Embryonic facial prominence (tissue), 1 donor: ENCODE data around the gene RIOK2.
"Not testable (repeated sequence)": the region's sequence is repeated elsewhere in the genome, so short reads cannot be mapped to it uniquely, and the experiment has no call there.

ENCODE experiments used
- DNase-seq: peaks from one replicate; pipeline ENCODE4 v3.0.0-alpha.2; 2016; ENCODE audit errors: extremely low spot score

The RIOK2 gene

DNA sequence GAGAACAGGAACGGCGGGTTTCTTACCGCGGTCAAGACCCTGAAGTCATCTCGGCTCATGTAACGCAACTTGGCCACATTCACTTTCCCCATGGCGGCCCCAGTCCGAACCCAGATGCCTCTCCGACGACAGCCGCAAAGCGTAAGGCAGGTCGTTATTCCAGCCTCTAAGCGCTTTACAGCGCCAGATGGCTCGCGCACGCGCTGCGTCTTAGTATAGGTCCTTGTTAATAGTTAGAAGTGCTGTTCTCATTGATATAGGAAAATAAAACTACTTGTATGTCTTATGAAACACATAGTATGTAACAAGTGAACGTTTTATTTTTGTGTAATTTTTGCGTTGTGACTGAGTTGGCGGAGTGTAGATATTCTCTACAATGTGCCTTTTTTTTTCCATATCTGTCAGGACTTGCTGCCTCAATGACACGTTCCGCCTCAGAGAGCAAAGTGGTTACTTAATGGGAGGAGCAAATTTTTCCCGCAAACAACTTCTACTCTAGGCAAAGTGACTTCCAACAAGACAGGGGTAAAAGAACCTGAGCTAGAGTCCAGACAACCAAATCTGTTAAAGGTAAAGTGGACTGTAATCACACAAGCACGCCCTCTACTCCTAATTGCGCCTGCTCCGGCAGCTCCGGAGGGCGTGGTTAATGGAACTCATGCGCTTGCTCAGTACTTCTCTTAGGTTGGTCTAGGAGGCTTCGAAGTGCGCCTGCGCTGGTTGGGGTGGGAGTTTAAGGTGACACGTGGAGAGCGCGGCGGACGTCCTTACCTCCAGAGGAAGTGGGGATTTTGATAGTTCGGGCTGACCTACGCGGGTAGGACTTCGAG lies at the start of gene RIOK2:
Gene RIOK2, minus strand, starts transcription at position 148 of the 830 bp plus-strand sequence. Its CDS starts 56 bp downstream, at position 92.
- peak; percentile 90 for DNase-seq

DNA sequence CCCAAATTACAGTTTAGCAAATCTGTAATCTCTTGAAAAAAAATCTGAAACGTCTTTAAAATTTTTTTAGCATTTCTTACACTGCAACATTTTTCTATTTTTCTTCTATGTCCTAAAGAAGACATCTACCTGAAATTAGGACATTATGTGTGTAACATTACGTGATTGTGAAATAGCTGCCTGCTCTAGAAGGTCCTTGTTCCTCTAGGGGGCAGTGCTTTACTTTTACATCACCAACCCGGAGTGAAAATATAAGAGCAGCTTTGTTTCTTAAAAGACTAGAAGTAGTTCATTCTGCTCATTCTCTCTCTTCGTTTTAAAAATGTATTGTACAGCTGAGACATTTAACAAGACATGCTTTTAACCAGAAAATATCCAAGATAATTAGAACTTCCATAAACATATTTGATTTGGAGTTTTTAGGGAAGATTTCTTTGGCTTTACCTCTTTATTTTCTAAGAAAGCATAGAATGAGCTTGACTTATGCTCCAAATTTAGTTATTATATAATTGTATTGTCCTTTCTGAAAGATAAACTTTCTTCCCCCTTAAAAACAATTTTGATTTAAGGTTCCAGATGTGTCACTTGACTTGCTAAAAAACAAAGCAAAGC lies 48.1 kb upstream of the RIOK2 start:
- peak; percentile 78 for DNase-seq

DNA sequence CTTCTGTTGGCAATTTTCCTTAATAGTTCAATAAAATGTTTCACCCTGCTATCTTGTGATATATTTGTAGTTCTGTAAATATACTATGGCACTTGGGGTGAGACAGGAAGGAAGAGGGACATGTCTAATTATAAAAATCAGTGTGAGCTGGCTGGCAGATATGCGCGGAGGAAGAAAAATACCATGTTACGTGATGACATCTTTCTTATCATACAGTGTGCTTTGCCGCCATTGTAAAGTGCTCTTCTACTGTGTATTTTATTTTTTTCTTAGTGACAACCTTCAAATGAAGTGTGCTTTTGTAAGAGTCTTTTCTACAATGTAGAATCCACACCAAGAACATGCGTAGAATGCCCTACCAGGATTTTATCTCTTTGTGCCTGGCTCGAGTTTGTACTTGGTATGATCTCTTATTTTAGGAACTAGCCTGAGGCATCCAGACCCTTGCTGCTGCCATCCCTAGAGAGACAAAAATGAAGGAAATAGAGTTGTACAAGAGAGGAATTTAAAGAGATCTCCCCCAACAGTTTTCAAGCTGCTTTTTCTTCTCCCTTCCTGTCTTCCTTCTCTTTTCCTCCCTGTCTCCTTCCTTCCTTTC lies 46.7 kb upstream of the RIOK2 start:
- DNase-seq, result no peak

DNA sequence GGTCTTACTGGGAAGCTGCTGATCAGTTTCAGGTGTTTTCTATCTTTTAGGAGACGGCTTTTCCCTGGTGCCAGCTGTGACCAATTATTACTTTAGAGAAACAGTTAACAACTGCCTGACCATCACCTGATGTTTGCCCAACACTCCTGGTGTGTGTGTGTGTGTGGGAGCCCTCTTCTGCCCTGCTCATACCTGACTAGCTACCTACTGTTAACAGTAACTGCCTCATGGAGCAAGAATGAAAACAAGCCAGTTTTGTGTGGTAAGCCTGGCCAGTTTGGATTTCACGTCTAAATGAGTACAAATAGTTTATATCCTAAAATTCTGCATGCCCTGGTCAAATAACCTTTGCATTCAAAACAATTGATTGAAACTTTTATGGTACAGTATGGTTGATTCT lies 46.1 kb upstream of the RIOK2 start:
- DNase-seq, result no peak

DNA sequence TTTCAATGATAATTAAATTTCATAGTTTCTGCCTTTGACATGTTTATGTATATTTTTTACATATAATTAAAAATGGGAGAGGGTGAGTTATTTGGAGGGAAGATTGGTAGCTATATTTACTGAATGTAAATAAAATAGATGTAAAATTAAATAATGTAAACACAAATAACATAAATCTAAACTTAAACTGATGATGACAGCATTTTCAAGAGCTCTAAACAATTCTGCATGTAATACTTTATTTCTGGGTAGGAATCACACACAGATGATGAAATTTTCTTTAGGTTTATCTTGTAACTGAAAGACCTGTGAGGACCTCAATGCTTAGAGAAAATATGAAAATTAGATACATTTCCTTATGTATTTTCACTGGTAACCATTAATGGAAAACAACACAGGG lies 42.2 kb upstream of the RIOK2 start:
- no peak for DNase-seq

DNA sequence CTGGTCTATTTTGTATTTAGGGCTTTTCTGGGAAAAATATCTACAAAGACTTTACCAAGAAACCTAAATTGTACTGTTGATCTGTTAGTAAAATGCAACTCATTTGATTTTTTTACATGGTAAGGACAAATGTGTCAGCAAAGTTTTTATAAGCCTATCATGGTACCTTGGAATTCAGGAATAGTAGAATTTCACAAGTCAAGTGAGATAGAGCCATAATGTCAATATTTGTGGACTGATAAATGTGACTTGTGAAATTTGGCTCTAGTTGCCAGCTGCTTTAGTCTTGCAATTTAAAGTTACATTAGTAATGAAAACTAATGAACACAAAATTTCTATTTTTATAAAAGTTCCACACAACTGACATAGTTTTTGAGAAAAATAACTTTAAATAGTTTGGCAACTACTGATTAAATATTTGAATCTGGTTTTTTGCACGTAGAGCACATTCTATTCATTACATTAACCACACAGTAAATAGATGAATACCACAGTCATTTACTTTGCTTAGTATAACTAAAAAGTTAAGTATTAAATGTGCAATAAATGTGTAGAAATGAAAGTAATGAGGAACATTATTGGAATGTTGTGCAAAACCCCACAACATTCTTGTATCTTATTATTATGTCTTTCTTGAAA lies 41.2 kb upstream of the RIOK2 start:
- DNase-seq, result no peak

DNA sequence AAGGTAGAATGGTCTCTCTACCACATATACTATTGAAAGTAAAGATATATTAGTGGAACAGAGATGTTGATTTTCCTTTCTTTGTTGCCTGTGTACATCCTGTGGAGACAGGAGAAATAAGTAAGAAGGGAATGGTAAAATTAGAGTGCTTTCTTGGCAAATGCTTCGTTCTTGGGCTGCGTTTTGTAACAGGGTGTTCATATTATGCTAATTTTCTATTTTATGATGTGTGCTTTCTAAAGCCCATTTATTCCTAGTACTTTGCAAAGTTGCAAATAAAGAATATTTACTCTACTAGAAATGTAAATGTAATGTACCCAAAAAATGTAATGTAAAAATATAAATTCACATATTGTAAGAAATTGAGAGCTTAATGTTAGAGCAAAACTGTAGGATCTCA lies 40.5 kb upstream of the RIOK2 start:
- DNase-seq, result no peak

DNA sequence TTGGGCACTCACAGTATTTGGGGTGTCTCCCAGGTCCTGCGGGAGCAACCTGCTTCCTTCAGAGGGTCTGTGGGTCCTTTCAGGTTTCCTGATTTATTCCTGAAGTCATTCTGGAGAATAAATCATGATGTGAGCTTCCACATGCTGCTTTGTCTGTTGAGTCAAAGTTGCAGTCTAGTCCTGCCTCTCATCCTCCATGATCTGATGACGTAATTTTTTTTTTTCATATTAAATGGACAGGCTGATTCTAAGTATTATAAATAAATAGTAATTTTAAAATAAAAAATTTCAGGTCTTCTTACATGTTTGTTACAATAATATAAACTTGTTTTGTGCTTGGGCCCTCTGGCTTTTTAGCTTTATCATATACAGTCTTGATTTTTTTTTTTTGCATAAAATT lies 26.3 kb upstream of the RIOK2 start:
- no peak for DNase-seq

DNA sequence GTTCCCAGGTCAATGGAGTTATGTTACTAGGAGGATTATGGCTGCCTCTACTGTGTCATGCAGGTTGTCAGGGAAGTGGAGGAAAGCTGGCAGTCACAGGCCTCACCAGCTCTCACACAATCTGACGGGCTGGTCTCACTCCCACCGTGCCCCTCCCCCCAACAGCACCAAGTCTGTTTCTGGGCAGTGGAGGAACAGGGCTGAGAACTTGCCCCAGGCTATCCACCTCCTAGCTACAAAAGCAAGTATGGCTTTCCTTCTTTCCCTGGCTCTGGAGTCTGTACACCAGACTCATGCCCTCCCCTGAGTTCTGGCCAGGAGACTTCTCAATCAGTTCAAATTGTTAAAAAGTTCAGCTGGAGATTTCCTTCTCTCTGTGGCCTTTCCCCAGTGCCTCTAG lies 25.7 kb upstream of the RIOK2 start:
- no peak for DNase-seq

DNA sequence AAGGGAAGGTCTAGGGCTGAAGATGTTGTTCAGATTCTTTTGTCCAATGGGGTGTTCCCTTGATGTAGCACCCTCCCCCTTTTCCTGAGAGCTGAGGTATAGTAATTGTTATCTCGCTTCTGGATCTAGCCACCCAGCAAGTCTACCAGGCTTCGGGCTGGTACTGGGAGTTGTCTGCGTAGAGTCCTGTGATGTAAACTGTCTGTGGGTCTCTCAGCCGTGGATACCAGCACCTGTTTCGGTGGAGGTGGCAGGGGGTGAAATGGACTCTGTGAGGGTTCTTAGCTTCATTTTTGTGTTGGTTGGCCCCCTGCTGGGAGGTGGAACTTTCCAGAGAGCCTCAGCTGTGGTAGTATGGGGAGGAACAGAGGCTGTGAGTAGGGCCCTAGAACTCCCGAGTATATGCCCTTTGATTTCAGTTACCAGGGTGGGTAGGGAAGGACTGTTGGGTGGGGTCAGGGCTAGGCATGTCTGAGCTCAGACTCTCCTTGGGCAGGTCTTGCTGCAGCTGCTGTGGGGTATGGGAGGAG lies 25.2 kb upstream of the RIOK2 start:
- no peak for DNase-seq

DNA sequence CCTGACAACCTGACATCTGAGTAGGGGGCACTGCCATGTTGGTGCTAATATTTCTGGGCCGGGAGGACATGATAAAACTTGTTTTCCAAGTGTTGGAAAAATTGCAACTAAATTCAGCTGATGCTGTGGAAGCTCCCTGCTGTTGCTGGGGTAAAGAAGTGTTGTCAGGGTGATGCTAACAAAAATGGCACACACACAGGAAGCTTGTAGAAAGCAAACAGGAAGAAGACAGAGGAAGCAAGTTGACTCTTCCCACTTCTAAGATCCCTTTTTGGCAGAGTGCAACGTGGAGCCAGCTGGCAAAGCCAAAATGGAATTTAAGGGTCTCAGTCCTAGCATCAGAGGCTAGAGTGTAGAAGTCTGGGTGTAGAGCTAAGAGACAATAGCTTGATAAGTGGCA lies 11.3 kb upstream of the RIOK2 start:
- no peak for DNase-seq

DNA sequence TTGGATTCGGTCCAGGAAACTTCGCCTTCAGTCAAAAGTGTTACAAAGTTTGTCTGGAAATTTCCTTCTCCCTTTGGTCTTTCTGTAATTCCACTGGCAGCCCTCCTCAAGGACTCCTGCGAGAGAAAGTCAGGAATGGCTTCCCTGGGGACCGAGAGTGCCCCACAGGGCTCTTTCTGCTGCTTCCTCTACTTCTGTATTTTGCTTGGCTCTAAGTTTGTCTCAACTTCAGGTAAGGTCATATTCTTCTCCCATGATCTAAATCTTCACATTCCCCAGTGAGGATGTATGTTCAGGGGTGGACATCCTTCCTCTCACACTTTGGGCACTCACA lies 10.3 kb upstream of the RIOK2 start:
- no peak for DNase-seq

DNA sequence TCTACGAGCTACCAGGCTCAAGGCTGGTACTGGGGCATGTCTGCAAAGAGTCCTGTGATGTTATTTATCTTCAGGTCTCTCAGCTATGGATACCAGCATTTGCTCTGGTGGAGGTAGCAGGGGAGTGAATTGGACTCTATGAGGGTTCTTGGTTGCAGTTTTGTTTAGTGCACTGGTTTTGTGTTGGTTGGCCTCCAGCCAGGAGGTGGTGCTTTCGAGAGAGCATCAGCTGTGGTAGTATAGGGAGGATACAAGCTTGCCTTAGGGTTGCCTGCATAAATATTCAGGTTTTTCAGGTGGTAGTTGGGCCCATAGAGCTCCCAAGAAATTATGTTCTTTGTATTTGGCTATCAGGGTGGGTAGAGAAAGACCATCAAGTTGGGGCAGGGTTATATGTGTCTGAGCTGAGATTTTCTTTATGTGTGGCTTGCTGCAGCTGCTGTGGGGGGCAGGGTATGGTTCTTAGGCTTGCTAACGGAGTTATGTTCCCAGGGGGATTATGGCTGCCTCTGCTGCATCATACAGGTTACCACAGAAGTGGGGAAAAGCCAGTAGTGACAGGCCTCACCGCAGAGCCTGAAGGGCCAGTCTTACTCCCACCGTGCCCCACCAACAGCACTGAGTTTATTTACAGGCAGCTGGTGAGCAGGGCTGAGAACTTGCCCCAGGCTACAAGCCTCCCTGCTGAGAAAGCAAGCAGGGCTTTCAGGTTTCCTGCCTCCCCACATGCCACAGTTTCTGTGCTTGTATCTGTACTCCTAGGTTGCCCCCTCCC lies 9.7 kb upstream of the RIOK2 start:
- no peak for DNase-seq

DNA sequence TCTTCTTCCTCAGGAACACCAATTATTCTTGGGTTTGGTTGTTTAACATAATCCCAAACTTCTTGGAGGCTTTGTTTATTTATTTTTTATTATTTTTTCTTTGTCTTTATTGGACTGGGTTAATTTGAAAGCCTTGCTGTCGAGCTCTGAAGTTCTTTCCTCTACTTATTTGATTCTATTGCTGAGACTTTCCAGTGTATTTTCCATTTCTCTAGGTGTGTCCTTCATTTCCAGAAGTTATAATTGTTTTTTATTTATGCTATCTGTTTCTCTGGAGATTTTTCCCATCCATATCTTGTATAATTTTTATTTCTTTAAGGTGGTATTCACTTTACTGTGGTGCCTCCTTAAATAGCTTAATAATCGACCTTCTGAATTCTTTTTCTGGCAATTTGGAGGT lies 8.8 kb upstream of the RIOK2 start:
- no peak for DNase-seq

DNA sequence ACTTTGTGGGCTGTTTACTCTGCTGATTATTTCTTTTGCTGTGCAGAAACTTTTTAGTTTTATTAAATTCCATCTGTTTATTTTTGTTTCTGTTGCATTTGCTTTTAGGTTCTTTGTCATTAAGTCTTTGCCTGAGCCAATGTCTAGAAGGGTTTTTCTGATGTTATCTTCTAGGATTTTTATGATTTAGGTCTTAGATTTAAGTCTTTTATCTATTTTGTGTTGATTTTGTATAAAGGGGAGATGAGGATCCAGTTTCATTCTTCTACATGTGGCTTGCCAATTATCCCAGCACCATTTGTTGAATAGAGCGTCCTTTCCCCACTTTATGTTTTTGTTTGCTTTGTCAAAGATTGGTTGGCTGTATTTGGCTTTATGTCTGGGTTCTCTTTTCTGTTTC lies 6.5 kb upstream of the RIOK2 start:
- not testable (repeated sequence) for DNase-seq

DNA sequence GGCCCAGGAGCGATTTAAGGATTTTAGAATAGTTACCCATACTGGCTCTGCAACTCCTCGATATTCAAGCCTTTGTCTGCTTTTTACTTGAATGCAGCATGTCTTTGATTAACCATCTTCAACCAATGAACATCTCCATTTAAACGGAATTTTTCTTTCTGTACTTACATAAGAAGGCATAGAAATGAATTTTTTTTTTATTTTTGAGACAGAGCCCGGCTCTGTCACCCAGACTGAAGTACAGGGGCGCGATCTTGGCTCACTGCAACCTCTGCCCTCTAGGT lies 825 bp upstream of the RIOK2 start:
- DNase-seq, result no peak

DNA sequence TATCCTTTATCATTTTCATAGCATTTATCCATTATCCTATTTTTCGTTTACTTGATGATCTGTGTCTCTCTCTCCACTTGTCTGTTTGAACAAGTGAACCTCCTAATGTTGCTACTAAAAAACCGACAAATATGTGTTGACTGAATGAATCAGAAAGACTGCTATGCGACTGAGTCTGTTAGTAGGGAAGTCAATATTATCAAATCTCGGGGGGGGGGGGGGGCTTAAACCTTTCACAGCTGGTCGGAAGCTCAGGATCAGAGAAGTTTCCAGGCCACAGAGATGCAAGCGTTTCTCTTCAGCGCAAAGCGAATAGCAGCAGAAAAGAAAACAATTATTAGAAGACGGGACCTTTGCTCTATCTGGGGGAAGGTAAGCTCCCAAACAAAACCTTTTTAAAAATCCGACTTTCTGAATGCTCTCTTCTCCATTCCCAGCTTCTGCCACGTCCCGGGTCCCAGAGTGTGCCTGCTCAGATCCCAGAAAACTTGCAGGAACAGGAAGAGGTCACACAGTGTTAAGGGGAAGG lies 412 bp downstream of the RIOK2 start:
- no peak for DNase-seq

DNA sequence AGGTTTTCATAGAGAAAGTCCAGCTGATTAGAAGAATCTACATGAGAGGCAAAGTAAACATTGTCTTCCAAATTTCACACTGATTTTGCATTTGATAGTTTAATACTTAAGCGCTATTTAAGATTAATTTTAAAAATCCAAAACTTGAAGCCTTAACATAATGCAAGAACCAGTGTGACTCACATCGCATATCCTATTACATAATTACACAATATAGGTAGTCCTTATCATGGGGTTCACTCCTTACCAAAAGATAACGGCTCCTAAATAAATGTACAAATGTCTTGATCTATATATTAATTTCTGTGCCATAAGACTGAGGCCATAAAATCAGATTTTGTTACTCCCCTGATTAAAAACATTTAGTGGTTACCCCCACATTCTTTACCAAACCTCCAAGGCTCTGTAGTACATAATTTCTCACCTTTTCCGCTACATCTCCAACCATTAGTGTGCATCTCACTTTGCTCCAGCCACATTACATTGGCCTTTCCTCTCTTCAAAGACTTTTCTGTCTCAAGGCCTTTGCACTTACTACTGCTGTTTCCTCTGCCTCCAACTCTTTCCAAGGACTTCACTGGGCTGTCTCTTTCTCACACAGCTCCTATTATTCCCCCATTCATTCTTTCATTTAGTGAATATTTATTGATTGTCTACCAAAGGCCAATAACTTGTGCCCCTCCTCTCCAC lies 1.0 kb downstream of the RIOK2 start:
- DNase-seq, result no peak

DNA sequence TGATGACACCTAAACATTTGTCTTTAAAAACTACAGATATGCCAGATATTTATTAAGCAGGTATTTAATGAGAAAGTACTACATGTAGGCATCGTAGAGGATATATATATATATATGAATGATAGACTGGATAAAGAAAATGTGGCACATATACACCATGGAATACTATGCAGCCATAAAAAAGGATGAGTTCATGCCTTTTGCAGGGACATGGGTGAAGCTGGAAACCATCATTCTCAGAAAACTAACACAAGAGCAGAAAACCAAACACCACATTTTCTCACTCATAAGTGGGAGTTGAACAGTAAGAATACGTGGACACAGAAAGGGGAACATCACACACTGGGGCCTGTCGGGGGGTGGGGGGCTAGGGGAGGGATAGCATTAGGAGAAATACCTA lies 3.6 kb downstream of the RIOK2 start:
- not testable (repeated sequence) for DNase-seq

DNA sequence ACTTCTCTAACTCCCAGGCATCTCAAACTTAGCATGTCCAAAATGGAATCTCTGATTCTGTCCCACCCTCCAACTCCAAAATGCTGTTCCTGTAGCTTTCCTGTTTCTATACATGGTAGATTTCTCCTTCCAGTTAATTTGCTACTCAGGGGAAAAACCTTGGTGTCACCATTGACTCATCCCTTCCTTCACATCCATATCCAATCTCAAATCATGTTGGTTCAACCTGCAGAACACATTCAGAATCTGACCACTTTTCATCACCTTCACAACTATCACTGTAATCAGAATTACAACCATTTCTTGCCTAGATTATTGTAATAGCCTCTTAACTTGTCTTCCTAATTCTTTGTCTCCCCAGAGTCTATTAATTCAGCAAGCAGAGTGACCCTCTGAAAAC lies 10.8 kb downstream of the RIOK2 start:
- DNase-seq, result no peak

DNA sequence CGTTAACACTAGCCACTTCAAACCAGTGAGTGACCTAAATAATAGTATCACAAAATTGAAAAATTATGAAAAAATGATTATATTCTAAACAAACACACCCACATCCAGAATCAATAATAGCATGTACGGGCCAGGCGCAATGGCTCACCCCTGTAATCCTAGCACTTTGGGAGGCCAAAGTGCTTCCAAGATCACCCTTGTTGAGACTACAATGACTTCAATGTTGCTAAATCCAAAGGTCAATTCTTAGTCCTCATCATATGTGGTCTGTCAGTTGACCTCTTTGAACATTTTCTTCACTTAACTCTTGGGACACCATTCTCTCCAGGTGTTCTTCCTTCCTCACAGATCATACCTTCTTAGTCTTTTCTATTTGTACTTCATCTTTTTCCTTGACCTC lies 11.3 kb downstream of the RIOK2 start:
- no peak for DNase-seq
